ENCODE results near the gene FMNL2. TPM values are rescaled to one million over a fixed set of nuclear protein-coding genes. Genes with fewer than 3 reads are reported as not detected.
A peak's percentile ranks its signal among the peaks of the same experiment; 100 is the strongest.

Gene FMNL2
- total and polyA plus RNA-seq, 2 of the 4 experiments (the other 2 are of a cell fraction) = 10.9 to 11.4 TPM

DNA sequence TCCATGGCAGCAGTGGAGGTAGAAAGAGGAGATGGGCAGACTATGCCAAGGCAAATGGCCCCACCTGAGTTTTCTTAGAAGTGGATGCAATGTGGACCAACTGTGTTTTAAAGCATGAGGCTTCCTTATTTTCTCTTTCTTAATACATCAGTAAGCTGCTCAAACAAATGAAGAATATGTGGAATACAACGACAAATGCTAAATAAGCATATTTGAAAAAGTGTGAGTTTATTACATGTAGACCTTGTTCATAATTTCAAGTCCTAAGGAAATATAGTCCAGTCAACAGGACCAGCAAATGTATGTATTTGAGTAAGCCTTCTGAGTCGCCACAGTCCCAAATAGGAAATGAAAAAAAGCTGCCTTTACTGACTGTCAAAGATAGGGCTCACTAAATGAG, 204.4 kb downstream of the FMNL2 start:
- H4K91ac ChIP-seq (ENCODE audit: insufficient read depth, low read depth, low read length) = no peak overlapping the region
- CTCF ChIA-PET = no interaction called here
- no peak overlapping the region for H2AFZ ChIP-seq (replicated peaks; ENCODE audit: low read length, poor library complexity)
- H3K18ac ChIP-seq (ENCODE audit: low read depth, low read length) = no peak overlapping the region
- WGBS, 2 experiments (ENCODE audit: extremely low coverage in 2 of 2, insufficient read length in 1 of 2) = no CpG with 5 or more reads among the region's 2 CpGs
- no peak overlapping the region for H2BK5ac ChIP-seq (ENCODE audit: low read depth, low read length, poor library complexity, severe bottlenecking)
- no peak overlapping the region for H3K27ac ChIP-seq (ENCODE audit: insufficient read depth, low read length)
- H4K8ac ChIP-seq (ENCODE audit: low read depth in 2 of 2, low read length in 2 of 2) = no peak overlapping the region
- no peak overlapping the region for H3K4ac ChIP-seq (ENCODE audit: low read depth, low read length)
- no peak overlapping the region for H2AK5ac ChIP-seq (ENCODE audit: low read depth, low read length)
- H3K9me1 ChIP-seq (ENCODE audit: insufficient read depth, low read length) = peaks cover 8% of the 10 kb centered on the region
- no peak overlapping the region for H3K4me2 ChIP-seq (ENCODE audit: low read depth, low read length)
- no peaks in the 10 kb centered on the region for H3K27me3 ChIP-seq (ENCODE audit: control insufficient read depth, insufficient read depth, low read length)
- H3K9me3 ChIP-seq (ENCODE audit: control insufficient read depth, insufficient read depth, low read length) = no peaks in the 10 kb centered on the region
- H3K14ac ChIP-seq (replicated peaks; ENCODE audit: low read depth, low read length) = no peak overlapping the region
- H4K20me1 ChIP-seq (ENCODE audit: insufficient read depth, low read length) = no peaks in the 10 kb centered on the region
- DNase-seq (no peak), ATAC-seq (ENCODE audit: low read depth) (no peak)
- no peak overlapping the region for H3K4me3 ChIP-seq (ENCODE audit: insufficient read depth, low read depth, low read length)
- dilution Hi-C loops (cut with HindIII; ENCODE audit: low sequenced_read_pairs, unreplicated experiment) = no loop called here
- no peak overlapping the region for H2BK120ac ChIP-seq (ENCODE audit: low read depth, low read length)
- H2BK15ac ChIP-seq (ENCODE audit: low read depth, low read length) = no peak overlapping the region
- no peak overlapping the region for H2BK20ac ChIP-seq (ENCODE audit: low read depth, low read length)
- no peak overlapping the region for H4K5ac ChIP-seq (ENCODE audit: low read depth, low read length)
- H3K4me1 ChIP-seq (ENCODE audit: control insufficient read depth, insufficient read depth, low read length) = peaks cover 13% of the 10 kb centered on the region
- POLR2A ChIA-PET (ENCODE audit: unreplicated experiment) = no interaction called here
- H3K9ac ChIP-seq (ENCODE audit: low read depth, low read length) = no peak overlapping the region
- TF ChIP-seq RFX5 (IDR thresholded peaks at IDR 0.05; ENCODE audit: low read depth, low read length) (no peak), MAFK (IDR thresholded peaks at IDR 0.05; ENCODE audit: low read depth, low read length) (peak; percentile 69)
- no peaks in the 10 kb centered on the region for H3K36me3 ChIP-seq (ENCODE audit: control insufficient read depth, insufficient read depth, low read length)
- intact Hi-C loops (cut with micrococcal nuclease) = no loop called here
- BruUV-seq (replicated peaks) = no TSS peak
- no peak overlapping the region for H3K56ac ChIP-seq (ENCODE audit: extremely low read depth, insufficient read depth, low read length)
- H3K23ac ChIP-seq (ENCODE audit: low read depth, low read length) = no peak overlapping the region
- no peak overlapping the region for H2AK9ac ChIP-seq (replicated peaks; ENCODE audit: low read depth, low read length, poor library complexity)
- H3K79me1 ChIP-seq (ENCODE audit: low read depth in 1 of 2, low read length in 2 of 2) = peaks cover 9 to 16% of the 10 kb centered on the region in 2 experiments
- in situ Hi-C loops (cut with MboI; ENCODE audit: low sequenced_read_pairs) = no loop called here

Measured in IMR-90 (cell line).